Colon (tissue), 2 donors: ENCODE measurements around the gene GJD4.

Experiments used
- FAIRE-seq: peaks from 2 replicates; lab custom pipeline; 2012; peaks lifted over from hg19 to GRCh38; lab: Jason Lieb, UNC
- donor health status: control.
- donor health status: control.

Gene GJD4

GRCh38 chr10:35579116-35579515 is 26.0 kb upstream of the GJD4 start:
- no peak for FAIRE-seq

GRCh38 chr10:35579726-35580422 is 25.3 kb upstream of the GJD4 start:
- no peak for FAIRE-seq

GRCh38 chr10:35580423-35580770 is 24.7 kb upstream of the GJD4 start:
- no peak for FAIRE-seq

GRCh38 chr10:35581655-35582054 is 23.5 kb upstream of the GJD4 start:
- no peak for FAIRE-seq

GRCh38 chr10:35584946-35585345 is 20.2 kb upstream of the GJD4 start:
- FAIRE-seq, result no peak

- no peak for FAIRE-seq
Observed at GRCh38 chr10:35585356-35585755, 19.8 kb upstream of the GJD4 start.

GRCh38 chr10:35585903-35586535 is 19.1 kb upstream of the GJD4 start:
- FAIRE-seq, result no peak

GRCh38 chr10:35588836-35589235 is 16.3 kb upstream of the GJD4 start:
- no peak for FAIRE-seq

GRCh38 chr10:35592441-35592840 is 12.7 kb upstream of the GJD4 start:
- no peak for FAIRE-seq

- FAIRE-seq, result no peak
Observed at GRCh38 chr10:35594115-35595079, 10.7 kb upstream of the GJD4 start.

- no peak for FAIRE-seq
Observed at GRCh38 chr10:35595106-35595505, 10.0 kb upstream of the GJD4 start.

GRCh38 chr10:35598379-35598778 is 6.8 kb upstream of the GJD4 start:
- FAIRE-seq, result no peak

- no peak for FAIRE-seq
Observed at GRCh38 chr10:35600193-35600592, 4.9 kb upstream of the GJD4 start.

GRCh38 chr10:35606430-35606829 is 1.3 kb downstream of the GJD4 start:
- no peak for FAIRE-seq

- no peak for FAIRE-seq
Observed at GRCh38 chr10:35607475-35608327, 2.6 kb downstream of the GJD4 start.

- no peak for FAIRE-seq
Observed at GRCh38 chr10:35608328-35608672, 3.2 kb downstream of the GJD4 start.

- FAIRE-seq, result no peak
Observed at GRCh38 chr10:35611750-35612149, 6.6 kb downstream of the GJD4 start.

GRCh38 chr10:35612385-35613106 is 7.4 kb downstream of the GJD4 start:
- no peak for FAIRE-seq

- FAIRE-seq, result no peak
Observed at GRCh38 chr10:35613107-35613440, 7.9 kb downstream of the GJD4 start.

- FAIRE-seq, result no peak
Observed at GRCh38 chr10:35613597-35614226, 8.6 kb downstream of the GJD4 start.

- no peak for FAIRE-seq
Observed at GRCh38 chr10:35614312-35614711, 9.2 kb downstream of the GJD4 start.
